Spleen (tissue), 11 donors: ENCODE results near the gene UST. TPM values are rescaled to one million over a fixed set of nuclear protein-coding genes. Genes with fewer than 3 reads are reported as not detected.

ENCODE experiments used
- DNase-seq: peaks from one replicate; pipeline ENCODE4 v3.0.0-alpha.2; 2020
- H3K27ac ChIP-seq, 8 donors: fragments of 200-600 bp; sonication (generic) in 7 of 8; 1 replicate in 4 of 8; 2 replicates in 4 of 8; pipeline versions ENCODE4 v1.5.0 to v1.8.0; 2016 to 2021; ENCODE audit warnings: inconsistent platforms in 4 of 8, mild to moderate bottlenecking in 4 of 8, moderate library complexity in 1 of 8
- H3K27me3 ChIP-seq, 7 donors: fragments of 200-600 bp; sonication (generic) in 6 of 7; replicated peaks in 1 of 7; 1 replicate in 4 of 7; 2 replicates in 3 of 7; pipeline versions ENCODE4 v1.5.0 to v1.8.0; 2016 to 2021; ENCODE audit warnings: inconsistent platforms in 3 of 7, mild to moderate bottlenecking in 1 of 7
- H3K36me3 ChIP-seq, 6 donors: fragments of 200-600 bp; sonication (generic) in 5 of 6; 1 replicate in 4 of 6; 2 replicates in 2 of 6; pipeline versions ENCODE4 v1.5.0 to v1.8.0; 2016 to 2021; ENCODE audit warnings: inconsistent platforms in 2 of 6
- H3K4me1 ChIP-seq, 6 donors: fragments of 200-600 bp; sonication (generic) in 5 of 6; 1 replicate in 3 of 6; 2 replicates in 3 of 6; pipeline versions ENCODE4 v1.5.0 to v1.8.0; 2016 to 2021; ENCODE audit warnings: inconsistent platforms in 3 of 6
- H3K4me3 ChIP-seq, 8 donors: fragments of 200-600 bp; sonication (generic) in 7 of 8; 1 replicate in 4 of 8; 2 replicates in 4 of 8; pipeline versions ENCODE4 v1.5.0 to v1.8.0; 2016 to 2021; ENCODE audit warnings: inconsistent platforms in 4 of 8, mild to moderate bottlenecking in 4 of 8, moderate library complexity in 2 of 8
- H3K9me3 ChIP-seq, 8 donors: fragments of 200-600 bp; sonication (generic) in 7 of 8; 1 replicate in 4 of 8; 2 replicates in 4 of 8; pipeline versions ENCODE4 v1.5.0 to v1.8.0; 2016 to 2021; ENCODE audit warnings: inconsistent platforms in 4 of 8
- CTCF ChIP-seq, 11 experiments: fragments of 200-600 bp in 7 of 11; fragments of 450-650 bp in 4 of 11; sonication (generic) in 4 of 11; IDR thresholded peaks in 8 of 11; conservative IDR thresholded peaks in 3 of 11; 1 replicate in 7 of 11; 2 replicates in 4 of 11; pipeline versions ENCODE4 v1.4.0 to v1.8.0; 2016 to 2021; ENCODE audit warnings: antibody characterized with exemption in 11 of 11, inconsistent platforms in 4 of 11, mild to moderate bottlenecking in 1 of 11
- POLR2A ChIP-seq, 3 donors: fragments of 450-650 bp; IDR thresholded peaks; one replicate each; pipeline ENCODE4 v1.5.1; 2017; ENCODE audit warnings: antibody characterized with exemption in 3 of 3, mild to moderate bottlenecking in 1 of 3
- POLR2AphosphoS5 ChIP-seq, 3 donors: sonication (generic); formaldehyde crosslinking; IDR thresholded peaks; one replicate each; pipeline ENCODE4 v1.5.1; 2017; ENCODE audit warnings: antibody characterized with exemption in 3 of 3
- WGBS, 5 donors: extraction: QIAGEN DNeasy Blood & Tissue Kit in 3 of 5; methylation state at CpG; one replicate each; pipeline versions ENCODE4 v1.1.5 to v1.1.7; 2013 to 2018; 5-methylcytosine and 5-hydroxymethylcytosine counted together
- intact Hi-C: fragments of 100-400 bp; cut with DNase I; formaldehyde crosslinking; loops from one replicate; pipeline ENCODE4 v1.15.0; 2023; ENCODE audit warnings: low total_unique reads
- polyA plus RNA-seq, 3 donors: library from polyadenylated mRNA; stranded (reverse); fragments of 200-250 nt; gene quantifications; one replicate each; pipeline ENCODE4 v1.2.1, GENCODE V29; 2013
- total RNA-seq, 7 donors: library from RNA; depleted of rRNA in 3 of 7; stranded (reverse); fragments of >200 nt in 3 of 7; fragmentation: NEBNext Ultra II Directional in 4 of 7; extraction: Animal tissue kit (Norgen Biotek cat#: 25700) in 4 of 7; gene quantifications; one replicate each; pipeline versions ENCODE4 v1.1.0 to v1.2.1, GENCODE V29; 2016 to 2021
- donor health status: healthy with polysubstance abuse.
- donor health status: DM: no; HTN: no; CAD: no; lungs with moderate emphysema.
- donor health status: DM: no; HTN: no; CAD: no.
- donor health status: Bipolar disorder and iron deficiency.
- donor health status: healthy.
- donor health status: DM: no; HTN: no; CAD: no.
- donor health status: DM: yes; HTN: yes; CAD: no.

Gene UST
- total and polyA plus RNA-seq, 10 donors, result 6.4 to 26.8 (median 14.4) TPM

GRCh38 chr6:148983966-148984365 is 237.1 kb downstream of the UST start:
- no peak overlapping the region for H3K4me3 ChIP-seq
- TF ChIP-seq POLR2AphosphoS5 (IDR thresholded peaks at IDR 0.05) (no peak), POLR2A (IDR thresholded peaks at IDR 0.05) (no peak), CTCF (IDR thresholded peaks at IDR 0.05 in 8 of 11, conservative IDR thresholded peaks at IDR 0.05 in 3 of 11) (no peak)
- no peak for DNase-seq
- H3K27me3 ChIP-seq, result no peaks in the 10 kb centered on the region
- WGBS, 5 donors, result 85 to 87% (median 87%) methylated on average over 2 of the region's 2 CpGs
- H3K9me3 ChIP-seq, result no peaks in the 10 kb centered on the region
- intact Hi-C loops, result no loop called here
- H3K27ac ChIP-seq, result no peak overlapping the region
- peaks cover 0 to 6% (median 0%) of the 10 kb centered on the region in 6 donors for H3K36me3 ChIP-seq
- H3K4me1 ChIP-seq, result peaks cover 0 to 23% (median under 1%) of the 10 kb centered on the region in 6 donors

DNA sequence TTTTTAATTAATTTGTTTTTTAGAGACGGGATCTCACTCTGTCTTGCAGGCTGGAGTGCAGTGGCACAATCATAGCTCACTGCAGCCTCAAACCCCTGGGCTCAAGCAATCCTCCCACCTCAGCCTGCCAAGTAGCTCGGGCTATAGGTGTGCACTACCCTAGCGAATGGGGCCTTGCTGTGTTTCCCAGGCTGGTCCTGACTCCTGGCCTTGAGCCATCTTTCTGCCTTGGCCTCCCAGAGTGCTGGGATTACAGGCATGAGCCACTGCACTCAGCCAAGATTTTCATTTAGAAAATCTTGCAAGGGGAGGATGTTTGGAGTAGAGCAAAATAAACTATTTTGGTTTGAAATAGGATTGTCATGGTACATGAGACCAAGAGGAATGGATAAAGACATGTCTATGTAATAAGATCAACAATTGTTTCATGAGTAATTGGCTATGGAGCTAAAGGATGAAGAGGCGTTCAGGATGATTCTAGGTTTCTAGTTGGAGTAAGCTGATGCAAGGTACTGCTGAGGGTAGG is 237.8 kb downstream of the UST start:
- H3K9me3 ChIP-seq, result no peaks in the 10 kb centered on the region
- peaks cover 0 to 6% (median 0%) of the 10 kb centered on the region in 6 donors for H3K36me3 ChIP-seq
- intact Hi-C loops, result no loop called here
- no peak overlapping the region for H3K27ac ChIP-seq
- TF ChIP-seq POLR2AphosphoS5 (IDR thresholded peaks at IDR 0.05) (no peak), POLR2A (IDR thresholded peaks at IDR 0.05) (no peak), CTCF (IDR thresholded peaks at IDR 0.05 in 8 of 11, conservative IDR thresholded peaks at IDR 0.05 in 3 of 11) (no peak)
- WGBS, 5 donors, result 92 to 99% (median 95%) methylated on average over 4 of the region's 4 CpGs
- H3K4me1 ChIP-seq, result peaks cover 0 to 23% (median 4%) of the 10 kb centered on the region in 6 donors
- H3K27me3 ChIP-seq, result no peaks in the 10 kb centered on the region
- DNase-seq, result no peak
- no peak overlapping the region for H3K4me3 ChIP-seq

GRCh38 chr6:148985499-148985898 is 238.7 kb downstream of the UST start:
- Histone ChIP-seq H3K9me3 (no peaks in the 10 kb centered on the region), H3K4me1 (peaks cover 0 to 26% (median 4%) of the 10 kb centered on the region in 6 donors), H3K27ac (no peak overlapping the region), H3K27me3 (no peaks in the 10 kb centered on the region), H3K4me3 (no peak overlapping the region), H3K36me3 (peaks cover 0 to 6% (median 0%) of the 10 kb centered on the region in 6 donors)
- 92 to 96% (median 94%) methylated on average over 4 of the region's 4 CpGs for WGBS, 5 donors
- intact Hi-C loops, result no loop called here
- DNase-seq, result no peak
- no peak for TF ChIP-seq POLR2AphosphoS5 (IDR thresholded peaks at IDR 0.05)
- no peak for TF ChIP-seq CTCF (IDR thresholded peaks at IDR 0.05 in 8 of 11, conservative IDR thresholded peaks at IDR 0.05 in 3 of 11)
- TF ChIP-seq POLR2A (IDR thresholded peaks at IDR 0.05), result no peak

DNA sequence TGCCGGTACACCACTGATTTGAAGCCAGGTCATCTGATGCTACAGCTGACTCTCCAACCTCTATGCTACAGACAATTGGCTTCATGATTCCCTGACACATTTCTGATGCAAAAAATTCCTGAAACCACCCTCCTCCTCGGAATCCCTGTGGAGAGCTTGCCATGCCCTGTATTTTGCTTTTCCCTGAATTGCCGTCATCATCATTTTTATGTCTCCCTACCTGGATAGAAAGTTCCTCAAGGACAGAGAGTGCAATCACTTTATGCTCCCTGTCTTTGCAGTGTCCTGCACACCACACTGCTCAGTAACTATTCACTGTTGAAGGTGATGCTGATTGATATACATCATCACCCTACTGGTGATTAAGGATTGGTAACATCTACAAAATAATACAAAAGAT is 239.8 kb downstream of the UST start:
- no peak overlapping the region for H3K4me3 ChIP-seq
- peaks cover 0 to 26% (median 4%) of the 10 kb centered on the region in 6 donors for H3K4me1 ChIP-seq
- intact Hi-C loops, result no loop called here
- H3K9me3 ChIP-seq, result no peaks in the 10 kb centered on the region
- peaks cover 0 to 6% (median 0%) of the 10 kb centered on the region in 6 donors for H3K36me3 ChIP-seq
- TF ChIP-seq POLR2AphosphoS5 (IDR thresholded peaks at IDR 0.05) (no peak), POLR2A (IDR thresholded peaks at IDR 0.05) (no peak), CTCF (IDR thresholded peaks at IDR 0.05 in 8 of 11, conservative IDR thresholded peaks at IDR 0.05 in 3 of 11) (no peak)
- no peak overlapping the region for H3K27ac ChIP-seq
- no peaks in the 10 kb centered on the region for H3K27me3 ChIP-seq
- DNase-seq, result no peak
- WGBS, 5 donors, result 91 to 95% (median 94%) methylated on average over 3 of the region's 3 CpGs
